ENCODE results near the gene UBASH3A.
"Not testable (repeated sequence)": the region's sequence is repeated elsewhere in the genome, so short reads cannot be mapped to it uniquely, and the experiment has no call there.

UBASH3A gene

DNA sequence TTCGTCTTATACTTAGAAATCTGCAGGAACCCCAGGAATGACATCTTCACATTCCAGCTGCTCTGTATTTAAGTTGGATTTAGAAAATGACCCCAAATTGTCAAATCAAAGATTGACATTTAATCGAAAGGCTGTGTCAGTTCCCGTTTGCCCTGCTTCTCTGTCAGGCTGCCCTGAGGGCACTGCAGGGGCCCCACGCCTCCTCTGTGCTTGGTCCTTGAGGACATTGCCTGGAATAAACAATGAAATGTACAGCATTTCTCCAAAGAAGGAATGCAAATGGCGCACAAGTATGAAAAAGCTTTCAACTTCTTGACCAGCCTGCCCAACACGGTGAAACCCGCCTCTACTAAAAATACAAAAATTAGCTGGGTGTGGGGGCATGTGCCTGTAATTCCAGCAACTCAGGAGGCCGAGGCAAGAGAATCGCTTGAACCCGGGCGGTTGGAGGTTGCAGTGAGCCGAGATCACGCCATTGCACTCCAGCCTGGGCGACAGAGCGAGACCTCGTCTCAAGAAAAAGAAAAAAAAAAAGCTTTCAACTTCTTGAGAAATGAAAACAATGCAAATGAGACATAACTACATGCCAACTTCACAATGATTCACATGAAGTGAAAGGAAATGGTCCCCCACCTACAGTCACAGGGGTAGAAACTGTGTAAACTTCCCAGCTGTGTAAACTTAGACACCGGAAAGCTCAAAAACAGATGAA is 10.8 kb upstream of the UBASH3A start:
- no peak for DNase-seq

DNA sequence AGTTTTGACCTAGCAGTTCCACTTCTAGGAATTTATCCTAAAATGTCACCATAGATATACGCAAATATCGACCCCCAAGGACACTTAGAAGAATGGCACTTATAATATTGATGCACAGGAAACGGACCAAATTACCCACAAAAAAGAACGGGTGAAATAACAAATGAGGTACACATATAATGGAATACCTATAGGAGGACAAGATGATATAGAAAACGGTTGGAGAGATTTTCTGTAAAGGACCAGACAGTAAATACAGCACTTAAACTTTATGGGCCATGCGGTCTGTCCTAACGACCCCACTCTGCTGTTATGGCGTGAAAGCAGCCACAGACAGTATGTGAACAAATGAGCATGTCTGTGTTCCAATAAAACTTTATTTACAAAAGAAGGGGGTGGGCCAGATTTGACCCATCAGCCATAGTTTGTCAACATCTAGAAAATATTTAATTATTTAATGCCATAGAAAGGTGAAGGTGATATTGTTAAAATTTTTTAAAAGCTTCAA is 10.2 kb upstream of the UBASH3A start:
- no peak for DNase-seq

DNA sequence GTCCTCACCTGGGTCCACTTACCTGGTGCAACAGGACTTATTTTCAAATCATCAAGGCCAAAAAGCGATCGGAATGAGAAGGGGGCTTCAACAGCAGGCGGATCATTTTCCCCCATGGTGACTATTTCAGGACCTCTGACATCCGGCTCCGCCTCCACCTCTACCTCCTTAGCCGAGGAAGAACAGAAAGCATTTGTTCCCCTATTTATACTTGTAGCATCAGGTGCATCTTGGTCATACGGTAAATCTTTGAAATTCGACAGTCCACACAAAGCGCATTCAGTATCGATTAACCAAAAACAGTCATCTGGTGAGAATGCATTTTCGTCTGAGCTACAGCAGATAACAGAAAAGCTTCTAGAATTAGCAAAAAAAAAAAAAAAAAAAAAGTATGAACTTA is 8.4 kb upstream of the UBASH3A start:
- DNase-seq = no peak

DNA sequence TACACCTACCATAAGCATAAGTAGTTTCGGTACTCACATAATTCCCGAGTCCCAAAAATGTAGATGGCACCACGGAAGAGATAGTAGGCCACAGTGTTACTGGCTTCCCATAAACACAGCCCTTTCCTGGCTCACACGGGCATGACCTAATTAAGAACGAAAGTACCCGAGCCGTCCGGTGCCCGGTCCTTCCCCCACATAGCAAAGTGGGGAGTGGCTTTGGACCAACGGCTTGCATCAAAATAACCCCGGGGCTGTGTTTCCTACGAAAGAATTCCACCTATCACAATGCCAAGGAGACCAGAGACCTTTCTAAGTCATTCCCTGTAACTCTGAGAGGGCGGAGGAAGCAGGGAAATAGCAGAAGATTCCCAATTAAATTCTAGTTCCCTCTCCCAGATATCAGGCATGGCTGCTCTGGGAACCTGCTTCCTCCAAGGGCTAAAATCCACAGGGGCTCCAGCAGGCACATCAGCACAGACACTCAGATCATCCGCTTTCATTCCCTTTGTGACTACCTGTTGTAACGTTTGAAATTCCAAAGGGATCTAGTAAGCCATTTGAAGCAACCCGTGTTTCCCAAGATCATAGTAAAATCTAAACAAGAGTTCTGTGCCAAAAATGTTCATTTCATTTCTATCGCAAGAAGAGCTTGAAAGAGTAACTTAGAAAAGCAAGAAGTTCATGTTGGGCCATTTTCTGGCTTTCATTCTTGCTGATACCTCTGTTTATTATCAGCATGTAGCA is 7.6 kb upstream of the UBASH3A start, which contains the start of gene TMPRSS3:
Gene TMPRSS3, minus strand, starts transcription at position 148 of the 747 bp plus-strand sequence. CDS start 635 bp downstream, outside the sequence.
- no peak for DNase-seq

DNA sequence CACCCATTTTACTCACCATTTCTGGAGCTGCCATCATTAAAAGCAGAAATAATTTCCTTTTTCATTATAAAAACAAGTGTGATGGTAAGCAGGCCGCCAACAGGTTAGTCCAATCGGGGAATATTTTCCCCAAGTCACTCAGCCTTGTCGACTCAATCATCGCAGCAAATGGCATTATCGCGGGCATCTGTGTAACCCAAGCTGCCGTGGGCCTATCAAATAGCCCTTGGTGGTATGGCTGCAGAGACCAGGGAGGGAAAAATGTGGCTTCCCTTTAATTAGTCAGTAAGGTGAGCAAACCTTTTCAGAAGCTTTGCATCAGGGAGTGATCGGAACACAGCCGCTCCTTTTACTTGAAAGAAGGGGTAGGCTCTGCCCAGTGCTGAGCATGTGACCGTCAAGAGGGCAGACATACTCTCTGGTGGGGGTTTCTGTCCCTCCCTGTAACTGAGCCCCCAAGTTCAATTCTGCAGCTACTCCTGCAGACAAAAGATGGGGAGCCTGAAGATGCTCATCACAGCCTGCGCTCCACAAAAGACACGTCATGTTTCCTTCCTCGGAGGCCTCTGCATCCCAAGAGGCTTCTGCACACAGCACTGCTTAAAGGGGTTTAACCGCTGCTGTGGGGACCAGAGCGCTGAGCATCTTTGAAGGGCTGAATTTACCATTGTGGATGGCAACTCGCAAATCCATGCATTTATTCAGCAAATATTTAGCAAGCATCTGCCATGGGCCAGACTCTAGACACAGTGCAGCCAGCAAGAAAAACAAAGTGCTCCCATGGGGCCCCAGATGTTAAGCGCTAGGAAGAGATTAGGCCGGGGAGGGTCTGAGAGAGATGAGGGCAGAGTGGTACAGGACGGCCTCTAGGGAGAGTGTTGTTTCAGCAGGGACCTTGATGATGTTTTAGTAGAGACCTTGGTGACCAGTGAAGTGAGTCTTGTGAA is 6.6 kb upstream of the UBASH3A start:
- no peak for DNase-seq

DNA sequence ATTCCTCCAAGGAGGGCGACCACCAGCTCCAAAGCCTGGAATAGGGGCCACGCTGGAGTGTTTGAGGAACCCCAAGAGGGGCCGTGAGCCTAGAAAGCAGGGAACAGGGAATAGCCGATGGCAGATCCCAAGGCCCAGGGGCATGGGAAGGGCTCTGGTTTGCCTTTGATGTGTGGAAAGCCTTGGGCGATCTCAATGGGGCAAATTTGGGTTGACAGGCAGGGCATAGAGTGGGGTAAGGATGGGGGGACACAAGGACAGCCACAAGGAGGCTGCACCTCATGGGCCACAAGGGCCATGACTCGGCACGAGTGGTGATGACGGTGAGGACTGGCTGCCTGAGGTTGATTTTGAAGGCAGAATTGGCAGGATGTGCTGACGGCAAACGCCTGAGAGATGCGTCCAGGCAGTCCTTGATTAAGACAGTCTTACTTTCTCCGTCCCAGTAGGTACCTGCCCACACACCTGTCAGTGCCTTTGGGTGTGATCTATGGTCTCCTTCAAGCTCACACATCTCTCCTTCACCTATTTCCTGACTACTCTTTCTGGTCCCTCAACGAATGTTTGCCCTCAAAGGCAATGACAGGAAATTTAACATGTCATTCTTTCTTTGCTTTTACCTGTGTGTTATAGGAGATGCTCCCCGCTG is 5.8 kb upstream of the UBASH3A start:
- no peak for DNase-seq

DNA sequence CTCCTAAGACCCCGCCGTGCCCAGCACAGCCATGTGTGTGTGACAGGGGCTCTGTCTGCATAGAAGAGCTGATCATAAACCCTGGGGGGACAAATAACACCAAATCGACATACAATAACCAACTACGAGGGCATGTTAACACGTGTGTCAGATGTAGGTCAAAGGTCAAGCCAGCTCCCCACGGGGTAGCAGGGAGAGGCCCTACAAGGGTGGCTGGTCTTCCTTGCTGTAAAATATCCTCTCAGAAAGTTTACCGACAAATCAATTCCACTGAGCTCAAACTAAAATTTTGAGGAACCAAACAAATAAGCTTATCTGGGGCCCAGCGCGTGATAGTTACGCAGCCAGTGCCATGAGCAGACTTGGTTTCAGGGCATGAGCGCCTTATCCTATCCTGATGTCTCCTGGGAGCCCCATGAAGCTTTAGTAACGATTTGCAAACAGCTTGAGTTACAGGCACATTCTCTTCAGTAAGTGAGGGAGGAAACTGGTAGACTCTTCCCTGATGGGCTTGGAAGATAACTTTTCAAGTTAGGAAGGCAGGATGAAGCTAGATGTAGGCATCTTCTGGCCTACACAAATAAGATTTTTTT is 5.2 kb upstream of the UBASH3A start:
- no peak for DNase-seq

DNA sequence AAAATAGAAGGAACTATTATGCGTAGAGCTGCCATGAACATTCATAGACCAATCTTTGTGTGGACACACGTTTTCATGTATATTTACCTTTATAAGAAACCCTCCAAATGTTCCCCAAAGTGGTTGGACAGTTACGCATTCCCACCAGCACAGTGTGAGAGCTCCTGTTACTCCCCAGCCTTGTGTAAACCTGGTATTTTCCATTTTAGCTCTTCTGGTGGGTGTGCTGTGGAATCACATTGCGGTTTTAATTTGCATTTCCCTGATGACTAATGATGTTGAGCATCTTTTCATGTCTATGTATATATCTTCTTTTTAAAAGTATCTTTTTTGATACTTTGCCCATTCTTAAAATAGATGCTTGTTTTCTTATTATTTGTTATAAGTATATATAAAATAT is 3.2 kb upstream of the UBASH3A start:
- DNase-seq = no peak

DNA sequence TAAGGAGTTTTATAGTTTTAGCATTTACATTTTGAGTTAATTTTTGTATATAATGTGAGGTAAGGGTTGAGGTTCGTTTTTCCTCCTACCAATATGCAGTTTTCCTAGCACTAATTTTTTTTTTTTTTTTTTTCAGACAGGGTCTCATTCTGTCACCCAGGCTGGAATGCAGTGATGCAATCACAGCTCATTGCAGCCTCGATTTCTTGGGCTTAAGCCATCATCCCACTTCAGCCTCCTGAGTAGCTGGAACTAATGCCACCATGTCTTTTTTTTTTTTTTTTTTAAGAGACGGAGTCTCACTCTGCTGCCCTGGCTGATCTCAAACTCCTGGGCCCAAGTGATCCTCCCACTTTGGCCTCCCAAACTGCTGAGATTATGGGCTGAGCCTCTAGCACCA is 2.5 kb upstream of the UBASH3A start:
- DNase-seq = no peak

DNA sequence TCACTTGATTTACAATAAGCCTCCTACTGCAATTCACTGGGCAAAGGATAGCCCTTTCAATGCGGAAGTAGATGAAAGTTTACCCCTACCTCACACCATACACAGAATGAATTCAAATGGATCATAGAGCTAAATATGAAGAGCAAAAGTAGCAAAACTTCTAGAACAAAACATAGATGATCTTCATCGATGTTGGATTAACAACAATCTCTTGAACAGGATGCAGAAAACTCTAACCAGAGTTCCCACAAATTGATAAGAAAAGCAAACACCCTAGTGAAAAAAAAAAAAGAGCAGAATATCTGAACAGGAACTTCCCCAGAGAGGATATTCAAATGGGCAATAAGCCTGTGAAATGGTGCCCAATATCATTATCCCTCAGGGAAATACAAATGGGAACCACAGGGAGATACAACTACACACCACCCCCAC is 1.9 kb upstream of the UBASH3A start:
- DNase-seq = no peak

DNA sequence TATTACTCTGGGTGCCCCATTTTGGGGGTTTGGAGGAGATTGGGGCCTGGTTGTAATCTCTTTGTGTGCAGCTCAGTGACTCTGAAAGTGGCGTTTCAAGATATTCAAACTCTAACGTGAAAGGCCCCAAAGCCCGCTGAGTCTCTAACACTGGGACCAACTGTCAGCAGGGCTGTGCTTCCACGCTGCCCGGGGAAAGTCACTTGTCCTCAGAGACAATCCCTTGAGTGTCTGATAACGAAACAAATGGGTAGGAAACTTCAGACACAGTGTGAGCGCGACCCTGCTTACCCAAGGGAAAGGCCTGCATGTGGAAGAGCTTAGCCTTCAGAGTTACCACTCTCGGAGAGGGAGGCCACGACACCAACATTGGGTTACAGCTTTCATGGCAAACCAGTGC is 837 bp downstream of the UBASH3A start:
- no peak for DNase-seq

DNA sequence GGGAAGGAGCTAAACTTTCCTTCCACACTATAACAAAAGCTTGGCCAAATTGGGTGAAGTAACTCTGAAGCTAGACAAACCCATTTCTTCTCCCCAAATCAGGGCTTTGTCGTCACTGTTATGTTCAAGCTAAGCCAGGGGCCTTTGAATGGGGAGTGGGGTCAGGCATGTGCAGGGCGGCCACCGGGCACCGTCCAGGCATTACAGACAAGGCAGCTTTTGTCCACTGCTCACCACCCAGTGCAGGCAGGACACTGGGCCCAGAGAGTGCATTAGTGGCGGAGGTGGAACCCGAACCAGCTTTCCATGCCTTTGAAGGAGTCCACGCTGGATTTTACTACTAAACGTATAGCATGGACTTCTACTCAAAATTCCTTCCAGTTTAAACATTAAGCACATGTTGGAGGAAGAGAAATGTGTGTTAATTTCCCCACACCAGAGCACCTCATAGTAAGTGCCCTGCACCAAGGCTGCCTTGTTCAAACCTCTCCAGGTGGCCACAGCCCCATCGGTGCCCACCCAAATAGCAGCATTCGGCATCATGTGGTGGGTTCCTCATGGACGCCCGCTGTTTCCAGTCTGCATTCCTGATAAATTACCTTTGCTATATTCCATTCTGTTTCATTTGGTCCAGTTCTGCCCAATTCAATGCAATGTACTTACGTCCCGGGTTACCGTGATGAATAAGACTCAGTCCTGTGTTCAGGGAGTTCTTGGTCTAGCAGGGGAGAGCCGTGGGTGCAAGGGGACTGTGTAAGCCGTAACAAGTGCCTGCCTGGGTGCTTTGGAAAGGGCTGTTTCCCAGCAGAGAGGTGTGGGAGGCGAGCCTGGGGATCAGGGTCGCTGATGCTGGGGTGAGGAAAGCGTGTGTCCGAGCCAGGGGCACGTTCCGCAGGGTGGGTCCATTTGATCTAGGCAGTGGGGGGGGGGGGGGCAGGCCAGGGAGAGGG is 1.6 kb downstream of the UBASH3A start:
- no peak for DNase-seq

DNA sequence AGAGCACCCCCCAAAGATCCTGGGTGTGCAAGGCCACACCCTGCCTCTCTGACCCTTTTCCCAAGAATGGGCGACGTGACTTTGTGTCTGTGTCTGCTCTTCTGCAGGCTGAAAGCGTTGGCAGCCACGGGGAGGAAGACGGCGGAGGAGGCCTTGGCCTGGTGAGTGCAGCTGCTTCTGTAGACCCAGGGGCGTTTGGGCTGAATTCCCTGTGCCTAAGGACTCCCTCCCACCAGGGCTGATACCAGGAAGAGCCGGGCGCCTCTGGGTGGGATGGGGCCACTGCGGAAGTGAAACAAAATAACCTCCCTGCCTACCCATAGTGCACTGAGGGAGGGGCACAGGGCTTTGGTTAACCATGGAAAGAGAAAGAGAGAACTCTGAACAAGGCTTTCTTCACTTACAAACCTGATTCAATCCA is 2.5 kb downstream of the UBASH3A start:
- peak; percentile 86 for DNase-seq

DNA sequence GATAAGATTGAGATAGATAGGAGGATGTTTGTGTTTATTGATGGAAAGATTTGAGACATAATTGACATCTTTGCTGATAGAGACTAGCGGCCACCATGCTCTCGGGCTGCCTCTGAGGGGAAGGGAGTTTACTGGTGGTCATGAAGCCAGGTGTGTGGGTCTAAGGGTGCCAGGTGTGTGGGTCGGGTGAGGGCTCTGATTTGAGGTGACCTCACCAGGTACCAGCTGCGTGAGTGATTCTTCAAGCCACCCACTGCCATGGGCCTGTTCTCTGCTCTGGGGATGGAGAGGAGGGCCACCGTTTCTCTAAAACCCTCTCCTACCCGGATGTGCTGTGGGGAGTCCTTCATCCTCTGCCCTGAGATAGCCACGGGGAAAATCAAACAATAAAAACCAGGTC is 3.2 kb downstream of the UBASH3A start:
- no peak for DNase-seq

DNA sequence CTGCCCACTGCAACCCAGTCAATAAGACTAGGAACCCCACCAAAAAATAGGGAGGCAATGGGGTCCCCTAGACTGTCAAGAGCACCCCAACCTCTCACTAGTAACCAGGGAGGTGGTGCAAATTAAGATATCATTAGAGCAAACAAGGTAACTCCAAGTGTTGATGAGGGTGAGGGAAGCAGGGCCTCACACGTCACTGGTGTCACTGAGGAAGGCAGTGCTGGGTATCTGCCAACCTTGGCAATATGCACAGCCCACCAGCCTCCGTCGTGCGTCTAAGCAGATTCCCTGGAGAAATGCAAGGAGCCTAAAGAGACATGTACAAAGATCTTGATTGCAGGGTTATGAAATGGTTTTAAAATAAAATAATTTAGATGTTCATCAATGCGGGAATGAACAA is 3.8 kb downstream of the UBASH3A start:
- DNase-seq = no peak

DNA sequence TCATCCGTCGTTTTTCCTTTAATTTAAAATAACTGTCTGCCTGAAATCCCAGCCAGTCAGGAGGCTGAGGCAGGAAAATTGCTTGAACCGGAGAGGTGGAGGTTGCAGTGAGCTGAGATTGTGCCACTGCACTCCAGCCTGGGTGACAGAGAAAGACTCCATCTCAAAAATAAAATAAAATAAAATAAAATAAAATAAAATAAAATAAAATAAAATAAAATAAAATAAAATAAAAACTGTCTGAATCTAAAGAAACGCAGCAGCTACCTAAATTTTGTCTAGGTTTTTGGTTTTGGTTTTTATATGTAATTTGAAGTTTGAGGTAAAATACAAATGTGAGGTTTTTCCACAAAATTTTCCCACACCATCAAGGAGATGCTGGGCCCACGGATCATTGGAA is 5.0 kb downstream of the UBASH3A start:
- DNase-seq = not testable (repeated sequence)

DNA sequence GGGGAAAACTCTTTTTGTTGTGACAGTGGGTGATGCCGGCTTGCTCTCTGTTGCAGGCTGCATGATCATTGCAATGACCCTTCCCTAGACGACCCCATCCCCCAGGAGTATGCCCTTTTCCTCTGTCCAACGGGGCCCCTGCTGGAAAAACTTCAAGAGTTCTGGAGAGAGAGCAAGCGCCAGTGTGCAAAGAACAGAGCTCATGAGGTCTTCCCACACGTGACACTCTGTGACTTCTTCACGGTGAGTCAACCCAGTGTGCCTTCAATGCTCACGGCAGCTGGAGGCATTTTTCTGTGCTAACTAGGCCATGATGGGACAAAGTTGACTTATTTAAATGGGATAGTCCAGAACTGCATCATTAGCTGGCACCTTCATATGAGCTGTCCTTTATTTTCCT is 5.7 kb downstream of the UBASH3A start:
- no peak for DNase-seq

DNA sequence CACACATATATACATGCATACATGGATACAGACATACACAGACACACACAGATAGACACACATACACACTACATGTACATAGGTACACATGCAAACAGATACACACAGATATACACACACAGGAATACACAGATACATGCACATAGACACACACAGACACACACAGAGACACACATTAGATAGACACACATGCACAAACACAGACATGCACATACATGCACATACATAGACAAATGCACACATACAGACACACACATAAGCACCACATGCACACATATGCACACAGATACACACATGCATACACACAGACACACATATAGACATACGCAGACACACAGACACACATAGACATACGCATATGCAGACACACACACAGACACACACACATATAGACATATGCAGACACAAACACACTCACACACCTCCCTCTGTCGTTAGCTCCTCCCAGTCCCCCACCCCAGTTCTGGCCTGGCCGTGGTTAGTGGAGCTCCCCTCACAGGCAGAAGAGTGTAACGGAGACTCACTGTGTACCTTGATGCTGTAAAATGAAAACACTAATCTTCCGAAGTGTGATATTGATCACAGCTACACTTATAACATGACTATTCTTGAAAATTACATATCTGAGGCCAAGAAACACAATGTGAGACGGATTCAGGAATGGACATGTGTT is 7.6 kb downstream of the UBASH3A start:
- no peak for DNase-seq

DNA sequence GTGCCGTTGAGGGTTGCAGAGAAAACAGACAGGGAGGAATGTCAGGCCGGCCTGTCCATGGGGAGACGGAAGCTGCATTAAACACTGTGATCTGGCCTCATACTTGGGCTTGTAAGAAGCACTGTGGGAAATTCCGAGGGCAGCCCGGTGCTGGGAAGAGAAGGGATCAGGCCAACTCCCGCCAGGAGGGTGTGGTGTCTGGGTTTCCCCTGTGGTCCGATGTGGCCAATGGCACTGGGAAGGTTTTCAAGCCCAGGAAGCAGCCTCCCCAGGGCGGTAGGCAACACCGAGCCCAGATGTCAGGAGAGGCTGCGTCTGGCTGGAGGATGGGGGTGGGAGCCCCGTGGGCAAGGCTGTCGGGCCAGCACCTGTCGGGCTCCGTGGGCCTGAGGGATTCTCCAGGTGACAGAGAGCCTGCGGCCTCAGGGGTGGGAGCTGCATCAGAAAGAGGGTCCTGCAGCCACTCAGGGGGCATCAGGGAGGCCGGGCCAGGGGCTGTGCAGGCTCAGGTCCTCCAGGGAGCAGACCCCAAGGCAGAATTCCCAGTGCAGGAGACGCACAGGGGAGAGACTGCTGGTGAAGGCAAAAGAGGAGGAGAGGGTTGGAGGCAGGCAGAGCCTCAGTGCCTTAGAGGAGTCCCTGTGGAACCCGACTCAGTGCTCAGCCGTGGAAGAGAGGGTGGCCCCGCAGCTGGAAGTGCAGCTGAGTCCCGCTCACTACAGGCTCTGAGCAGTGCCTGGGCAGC is 8.4 kb downstream of the UBASH3A start:
- DNase-seq = no peak

DNA sequence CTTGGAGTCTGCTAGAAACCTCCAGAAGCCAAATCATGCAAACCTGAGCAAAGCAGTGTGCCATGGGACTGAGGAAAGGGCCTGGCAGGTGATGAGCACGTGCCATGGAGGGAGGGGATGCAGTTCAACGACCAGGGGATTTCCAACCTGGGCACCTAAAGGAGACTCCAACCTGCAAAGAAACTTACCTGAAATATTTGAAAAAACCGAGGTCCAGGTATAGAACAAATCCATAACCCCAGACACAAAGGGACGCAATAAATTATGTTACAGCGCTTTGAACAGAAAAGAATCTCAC is 8.9 kb downstream of the UBASH3A start:
- DNase-seq = no peak

Measured in MV-4-11 (cell line).